Measurements from ENCODE around the gene DEGS1. TPM values are rescaled to one million over a fixed set of nuclear protein-coding genes. Genes with fewer than 3 reads are reported as not detected.
A peak's percentile ranks its signal among the peaks of the same experiment; 100 is the strongest.

DEGS1 gene
- total and polyA plus RNA-seq, 2 experiments from 2014 or later: 45.7 to 67.9 TPM

DNA sequence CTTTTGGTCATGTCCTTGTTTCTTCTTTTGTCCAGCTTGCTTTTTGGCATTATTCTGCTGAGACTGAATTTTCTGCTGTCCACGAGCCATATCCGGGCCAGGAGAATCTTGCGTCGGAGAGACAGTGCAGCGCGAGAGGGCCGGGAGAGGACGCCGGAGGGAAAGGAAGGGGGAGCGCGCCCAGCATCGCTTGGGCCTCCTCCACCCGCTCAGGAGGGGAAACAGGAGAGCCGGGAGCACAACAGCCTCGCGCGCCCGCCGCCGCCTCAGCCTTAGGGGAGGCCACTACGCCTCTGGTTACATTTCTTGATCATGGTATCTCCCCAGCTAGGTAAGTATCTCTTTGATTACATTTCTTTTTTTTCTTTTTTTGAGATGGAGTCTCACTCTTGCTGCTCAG is 7.4 kb upstream of the DEGS1 start:
- Histone ChIP-seq H3K4me1 (ENCODE audit: insufficient read depth) (peaks cover 8% of the 10 kb centered on the region; the same call in 1 of the 2 replicates), H3K27me3 (ENCODE audit: insufficient read depth) (no peaks in the 10 kb centered on the region), H3K4me2 (peak overlapping the region; percentile 70), H4K20me1 (replicated peaks; ENCODE audit: insufficient read depth) (no peaks in the 10 kb centered on the region), H3F3A (replicated peaks; ENCODE audit: low read depth) (no peaks in the 10 kb centered on the region), H3K9me2 (ENCODE audit: insufficient read depth) (no peaks in the 10 kb centered on the region), H3K27ac (ENCODE audit: low read depth) (no peak overlapping the region), H3K4me3 (peak overlapping the region; percentile 39; the same call in 1 of the 2 replicates), H3K79me2 (replicated peaks; ENCODE audit: insufficient read depth) (no peaks in the 10 kb centered on the region), H2AFZ (peak overlapping the region; percentile 98), H3K36me3 (ENCODE audit: insufficient read depth) (no peaks in the 10 kb centered on the region)
- peaks cover 13% of the 10 kb centered on the region for H3K27me3 Mint-ChIP-seq (ENCODE audit: insufficient read depth, low read depth, poor library complexity)
- no peak overlapping the region for H3K27ac Mint-ChIP-seq
- DNase-seq (ENCODE audit: low spot score): peak; percentile 85
- TF ChIP-seq, protein P1, sequence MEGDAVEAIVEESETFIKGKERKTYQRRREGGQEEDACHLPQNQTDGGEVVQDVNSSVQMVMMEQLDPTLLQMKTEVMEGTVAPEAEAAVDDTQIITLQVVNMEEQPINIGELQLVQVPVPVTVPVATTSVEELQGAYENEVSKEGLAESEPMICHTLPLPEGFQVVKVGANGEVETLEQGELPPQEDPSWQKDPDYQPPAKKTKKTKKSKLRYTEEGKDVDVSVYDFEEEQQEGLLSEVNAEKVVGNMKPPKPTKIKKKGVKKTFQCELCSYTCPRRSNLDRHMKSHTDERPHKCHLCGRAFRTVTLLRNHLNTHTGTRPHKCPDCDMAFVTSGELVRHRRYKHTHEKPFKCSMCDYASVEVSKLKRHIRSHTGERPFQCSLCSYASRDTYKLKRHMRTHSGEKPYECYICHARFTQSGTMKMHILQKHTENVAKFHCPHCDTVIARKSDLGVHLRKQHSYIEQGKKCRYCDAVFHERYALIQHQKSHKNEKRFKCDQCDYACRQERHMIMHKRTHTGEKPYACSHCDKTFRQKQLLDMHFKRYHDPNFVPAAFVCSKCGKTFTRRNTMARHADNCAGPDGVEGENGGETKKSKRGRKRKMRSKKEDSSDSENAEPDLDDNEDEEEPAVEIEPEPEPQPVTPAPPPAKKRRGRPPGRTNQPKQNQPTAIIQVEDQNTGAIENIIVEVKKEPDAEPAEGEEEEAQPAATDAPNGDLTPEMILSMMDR (conservative IDR thresholded peaks at IDR 0.05; ENCODE audit: low read depth in 2 of 2): peak in 1 of 2 experiments; percentile 38; a peak in 2 of 4 replicates
- TF ChIP-seq CREB1 (CRISPR knock-in tag; IDR thresholded peaks at IDR 0.05; ENCODE audit: low read depth) (no peak), EZH2 (IDR thresholded peaks at IDR 0.05; ENCODE audit: low read depth, unreplicated experiment) (no peak), STAT1 (IDR thresholded peaks at IDR 0.05; ENCODE audit: unreplicated experiment) (no peak), JUNB (IDR thresholded peaks at IDR 0.05; ENCODE audit: unreplicated experiment) (no peak), POLR2AphosphoS5 (IDR thresholded peaks at IDR 0.05; ENCODE audit: low read depth) (no peak)
- H3K4me3 Mint-ChIP-seq: peak overlapping the region; percentile 45
- peaks cover 5% of the 10 kb centered on the region; the same call in 2 of the 3 replicates for H3K4me1 Mint-ChIP-seq
- peaks cover 7% of the 10 kb centered on the region for H3K9me3 Mint-ChIP-seq
- peak; percentile 99 for ATAC-seq
- H3K36me3 Mint-ChIP-seq (ENCODE audit: low read depth): peaks cover 5% of the 10 kb centered on the region

DNA sequence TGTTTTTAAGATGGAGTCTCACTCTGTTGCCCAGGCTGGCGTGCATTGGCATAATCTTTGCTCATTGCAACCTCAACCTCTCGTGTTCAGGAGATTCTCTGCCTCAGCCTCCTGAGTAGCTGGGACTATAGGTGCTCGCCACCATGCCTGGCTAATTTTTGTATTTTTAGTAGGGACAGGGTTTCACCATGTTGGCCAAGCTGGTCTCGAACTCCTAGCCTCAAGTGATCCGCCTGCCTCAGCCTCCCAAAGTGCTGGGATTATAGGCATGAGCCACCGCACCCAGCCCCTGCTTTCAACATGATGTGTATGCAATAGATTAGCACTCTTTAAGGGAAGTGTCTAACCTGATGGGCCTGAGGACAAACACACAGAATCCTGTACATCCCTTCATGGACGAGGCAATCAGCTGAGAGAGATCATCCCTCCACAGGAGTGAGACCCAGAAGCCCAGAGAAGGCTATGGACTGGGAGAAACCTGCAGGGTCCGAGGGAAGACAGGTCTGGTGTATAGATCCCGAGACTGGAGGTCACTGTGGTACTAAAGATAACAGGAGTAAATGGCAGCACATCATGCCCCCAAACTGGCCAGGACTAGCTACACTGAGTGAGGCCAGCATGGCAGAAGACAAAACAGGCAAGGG is 5.6 kb upstream of the DEGS1 start:
- H3K27ac Mint-ChIP-seq: no peak overlapping the region

More for the DNA sequence above, 5.6 kb upstream of the DEGS1 start:
- Mint-ChIP-seq H3K4me1 (peaks cover 14% of the 10 kb centered on the region), H3K4me3 (no peak overlapping the region), H3K27me3 (ENCODE audit: insufficient read depth, low read depth, poor library complexity) (peaks cover 8% of the 10 kb centered on the region), H3K9me3 (no peaks in the 10 kb centered on the region), H3K36me3 (ENCODE audit: low read depth) (no peaks in the 10 kb centered on the region)
- ATAC-seq (no peak), DNase-seq (ENCODE audit: low spot score) (no peak)
- no peaks in the 10 kb centered on the region for H3K27me3 ChIP-seq (ENCODE audit: insufficient read depth)
- TF ChIP-seq ZNF331 (CRISPR knock-in tag; IDR thresholded peaks at IDR 0.05; ENCODE audit: low read depth) (no peak), JUNB (IDR thresholded peaks at IDR 0.05; ENCODE audit: unreplicated experiment) (no peak), NANOG (IDR thresholded peaks at IDR 0.05; ENCODE audit: borderline replicate concordance) (no peak), ZNF114 (CRISPR knock-in tag; IDR thresholded peaks at IDR 0.05) (no peak)
- TF ChIP-seq, protein P2, sequence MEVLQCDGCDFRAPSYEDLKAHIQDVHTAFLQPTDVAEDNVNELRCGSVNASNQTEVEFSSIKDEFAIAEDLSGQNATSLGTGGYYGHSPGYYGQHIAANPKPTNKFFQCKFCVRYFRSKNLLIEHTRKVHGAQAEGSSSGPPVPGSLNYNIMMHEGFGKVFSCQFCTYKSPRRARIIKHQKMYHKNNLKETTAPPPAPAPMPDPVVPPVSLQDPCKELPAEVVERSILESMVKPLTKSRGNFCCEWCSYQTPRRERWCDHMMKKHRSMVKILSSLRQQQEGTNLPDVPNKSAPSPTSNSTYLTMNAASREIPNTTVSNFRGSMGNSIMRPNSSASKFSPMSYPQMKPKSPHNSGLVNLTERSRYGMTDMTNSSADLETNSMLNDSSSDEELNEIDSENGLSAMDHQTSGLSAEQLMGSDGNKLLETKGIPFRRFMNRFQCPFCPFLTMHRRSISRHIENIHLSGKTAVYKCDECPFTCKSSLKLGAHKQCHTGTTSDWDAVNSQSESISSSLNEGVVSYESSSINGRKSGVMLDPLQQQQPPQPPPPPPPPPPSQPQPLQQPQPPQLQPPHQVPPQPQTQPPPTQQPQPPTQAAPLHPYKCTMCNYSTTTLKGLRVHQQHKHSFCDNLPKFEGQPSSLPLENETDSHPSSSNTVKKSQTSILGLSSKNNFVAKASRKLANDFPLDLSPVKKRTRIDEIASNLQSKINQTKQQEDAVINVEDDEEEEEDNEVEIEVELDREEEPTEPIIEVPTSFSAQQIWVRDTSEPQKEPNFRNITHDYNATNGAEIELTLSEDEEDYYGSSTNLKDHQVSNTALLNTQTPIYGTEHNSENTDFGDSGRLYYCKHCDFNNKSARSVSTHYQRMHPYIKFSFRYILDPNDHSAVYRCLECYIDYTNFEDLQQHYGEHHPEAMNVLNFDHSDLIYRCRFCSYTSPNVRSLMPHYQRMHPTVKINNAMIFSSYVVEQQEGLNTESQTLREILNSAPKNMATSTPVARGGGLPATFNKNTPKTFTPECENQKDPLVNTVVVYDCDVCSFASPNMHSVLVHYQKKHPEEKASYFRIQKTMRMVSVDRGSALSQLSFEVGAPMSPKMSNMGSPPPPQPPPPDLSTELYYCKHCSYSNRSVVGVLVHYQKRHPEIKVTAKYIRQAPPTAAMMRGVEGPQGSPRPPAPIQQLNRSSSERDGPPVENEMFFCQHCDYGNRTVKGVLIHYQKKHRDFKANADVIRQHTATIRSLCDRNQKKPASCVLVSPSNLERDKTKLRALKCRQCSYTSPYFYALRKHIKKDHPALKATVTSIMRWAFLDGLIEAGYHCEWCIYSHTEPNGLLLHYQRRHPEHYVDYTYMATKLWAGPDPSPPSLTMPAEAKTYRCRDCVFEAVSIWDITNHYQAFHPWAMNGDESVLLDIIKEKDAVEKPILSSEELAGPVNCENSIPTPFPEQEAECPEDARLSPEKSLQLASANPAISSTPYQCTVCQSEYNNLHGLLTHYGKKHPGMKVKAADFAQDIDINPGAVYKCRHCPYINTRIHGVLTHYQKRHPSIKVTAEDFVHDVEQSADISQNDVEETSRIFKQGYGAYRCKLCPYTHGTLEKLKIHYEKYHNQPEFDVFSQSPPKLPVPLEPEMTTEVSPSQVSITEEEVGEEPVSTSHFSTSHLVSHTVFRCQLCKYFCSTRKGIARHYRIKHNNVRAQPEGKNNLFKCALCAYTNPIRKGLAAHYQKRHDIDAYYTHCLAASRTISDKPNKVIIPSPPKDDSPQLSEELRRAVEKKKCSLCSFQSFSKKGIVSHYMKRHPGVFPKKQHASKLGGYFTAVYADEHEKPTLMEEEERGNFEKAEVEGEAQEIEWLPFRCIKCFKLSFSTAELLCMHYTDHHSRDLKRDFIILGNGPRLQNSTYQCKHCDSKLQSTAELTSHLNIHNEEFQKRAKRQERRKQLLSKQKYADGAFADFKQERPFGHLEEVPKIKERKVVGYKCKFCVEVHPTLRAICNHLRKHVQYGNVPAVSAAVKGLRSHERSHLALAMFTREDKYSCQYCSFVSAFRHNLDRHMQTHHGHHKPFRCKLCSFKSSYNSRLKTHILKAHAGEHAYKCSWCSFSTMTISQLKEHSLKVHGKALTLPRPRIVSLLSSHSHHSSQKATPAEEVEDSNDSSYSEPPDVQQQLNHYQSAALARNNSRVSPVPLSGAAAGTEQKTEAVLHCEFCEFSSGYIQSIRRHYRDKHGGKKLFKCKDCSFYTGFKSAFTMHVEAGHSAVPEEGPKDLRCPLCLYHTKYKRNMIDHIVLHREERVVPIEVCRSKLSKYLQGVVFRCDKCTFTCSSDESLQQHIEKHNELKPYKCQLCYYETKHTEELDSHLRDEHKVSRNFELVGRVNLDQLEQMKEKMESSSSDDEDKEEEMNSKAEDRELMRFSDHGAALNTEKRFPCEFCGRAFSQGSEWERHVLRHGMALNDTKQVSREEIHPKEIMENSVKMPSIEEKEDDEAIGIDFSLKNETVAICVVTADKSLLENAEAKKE (CRISPR knock-in tag; IDR thresholded peaks at IDR 0.05): no peak
- TF ChIP-seq, protein P3, sequence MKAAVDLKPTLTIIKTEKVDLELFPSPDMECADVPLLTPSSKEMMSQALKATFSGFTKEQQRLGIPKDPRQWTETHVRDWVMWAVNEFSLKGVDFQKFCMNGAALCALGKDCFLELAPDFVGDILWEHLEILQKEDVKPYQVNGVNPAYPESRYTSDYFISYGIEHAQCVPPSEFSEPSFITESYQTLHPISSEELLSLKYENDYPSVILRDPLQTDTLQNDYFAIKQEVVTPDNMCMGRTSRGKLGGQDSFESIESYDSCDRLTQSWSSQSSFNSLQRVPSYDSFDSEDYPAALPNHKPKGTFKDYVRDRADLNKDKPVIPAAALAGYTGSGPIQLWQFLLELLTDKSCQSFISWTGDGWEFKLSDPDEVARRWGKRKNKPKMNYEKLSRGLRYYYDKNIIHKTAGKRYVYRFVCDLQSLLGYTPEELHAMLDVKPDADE (IDR thresholded peaks at IDR 0.05): no peak
- no peak overlapping the region for H2AFZ ChIP-seq
- no peak overlapping the region for H3K27ac ChIP-seq (ENCODE audit: low read depth)
- no peaks in the 10 kb centered on the region for H4K20me1 ChIP-seq (replicated peaks; ENCODE audit: insufficient read depth)
- no peak overlapping the region for H3K4me3 ChIP-seq
- H3K4me2 ChIP-seq: no peak overlapping the region
- H3K36me3 ChIP-seq (ENCODE audit: insufficient read depth): no peaks in the 10 kb centered on the region
- H3F3A ChIP-seq (replicated peaks; ENCODE audit: low read depth): peaks cover 9% of the 10 kb centered on the region
- peaks cover 10% of the 10 kb centered on the region; the same call in 1 of the 2 replicates for H3K4me1 ChIP-seq (ENCODE audit: insufficient read depth)
- no peaks in the 10 kb centered on the region for H3K9me2 ChIP-seq (ENCODE audit: insufficient read depth)
- no peaks in the 10 kb centered on the region for H3K79me2 ChIP-seq (replicated peaks; ENCODE audit: insufficient read depth)

Data from GM23338 (cell line).